SK-N-SH (cell line): ENCODE data around the gene CCDC6. TPM values are rescaled to one million over a fixed set of nuclear protein-coding genes. Genes with fewer than 3 reads are reported as not detected.

Source experiments
- CTCF ChIA-PET: fragments of 300-600, 350-600 bp; formaldehyde crosslinking; extraction: SDS; loops from one replicate; lab custom pipeline; 2021; lab: Yijun Ruan, JAX
- POLR2A ChIA-PET: fragments of 350-600 bp; sonication (Branson Sonifier 250); formaldehyde crosslinking; extraction: SDS; loops from one replicate; lab custom pipeline; 2020; ENCODE audit warnings: antibody characterized with exemption, inconsistent platforms; lab: Yijun Ruan, JAX
- DNase-seq: peaks from one replicate; pipeline ENCODE4 v3.0.0; 2012
- H2AFZ ChIP-seq: fragments of 200-600 bp; sonication (generic); 2 replicates; pipeline ENCODE4 v1.8.1; 2016; ENCODE audit warnings: antibody characterized with exemption, mild to moderate bottlenecking, low read depth
- H3F3A ChIP-seq: fragments of 200-600 bp; sonication (generic); replicated peaks from 2 replicates; pipeline ENCODE3; 2016; ENCODE audit warnings: antibody characterized with exemption, mild to moderate bottlenecking; ENCODE audit not compliant: insufficient read depth
- H3K27ac ChIP-seq, 2 experiments: fragments of 200-500 bp in 1 of 2; fragments of 200-600 bp in 1 of 2; sonication (Bioruptor generic) in 1 of 2; sonication (generic), shearing (Covaris generic) in 1 of 2; 2 replicates each; pipeline versions ENCODE4 v1.5.1 to v1.6.1; 2014 to 2016; ENCODE audit warnings: low read depth in 2 of 2, inconsistent platforms in 1 of 2, low read length in 1 of 2, mild to moderate bottlenecking in 1 of 2, mixed read lengths in 1 of 2
- H3K27me3 ChIP-seq: fragments of 200-600 bp; sonication (generic), shearing (Covaris generic); 2 replicates; pipeline ENCODE4 v1.6.1; 2016; ENCODE audit warnings: mixed run types; ENCODE audit not compliant: insufficient read depth
- H3K36me3 ChIP-seq, 2 experiments: fragments of 200-500 bp in 1 of 2; fragments of 200-600 bp in 1 of 2; sonication (Bioruptor generic) in 1 of 2; sonication (generic) in 1 of 2; replicated peaks in 1 of 2; 2 replicates each; pipeline versions ENCODE3 to v1.5.1; 2014 to 2016; ENCODE audit warnings: low read length in 1 of 2, mild to moderate bottlenecking in 1 of 2; ENCODE audit not compliant: insufficient read depth in 2 of 2, control insufficient read depth in 1 of 2
- H3K4me1 ChIP-seq, 2 experiments: fragments of 200-500 bp in 1 of 2; fragments of 200-600 bp in 1 of 2; sonication (Bioruptor generic) in 1 of 2; sonication (generic), shearing (Covaris generic) in 1 of 2; 2 replicates each; pipeline versions ENCODE4 v1.5.1 to v1.6.1; 2014 to 2016; ENCODE audit warnings: low read depth in 1 of 2, low read length in 1 of 2, mixed run types in 1 of 2; ENCODE audit not compliant: insufficient read depth in 2 of 2, control insufficient read depth in 1 of 2
- H3K4me2 ChIP-seq: fragments of 200-600 bp; sonication (generic), shearing (Covaris generic); 2 replicates; pipeline ENCODE4 v1.6.1; 2017; ENCODE audit warnings: mixed run types
- H3K4me3 ChIP-seq, 2 experiments: fragments of 200-500 bp in 1 of 2; fragments of 200-600 bp in 1 of 2; sonication (Bioruptor generic) in 1 of 2; sonication (generic), shearing (Covaris generic) in 1 of 2; 2 replicates each; pipeline versions ENCODE4 v1.5.1 to v1.8.1; 2014 to 2016; ENCODE audit warnings: low read depth in 2 of 2, inconsistent platforms in 1 of 2, low read length in 1 of 2, mild to moderate bottlenecking in 1 of 2, mixed read lengths in 1 of 2, moderate library complexity in 1 of 2
- H3K79me2 ChIP-seq: fragments of 200-600 bp; sonication (generic); 2 replicates; pipeline ENCODE4 v1.8.1; 2017; ENCODE audit warnings: mild to moderate bottlenecking; ENCODE audit not compliant: insufficient read depth
- H3K9ac ChIP-seq: fragments of 200-600 bp; sonication (generic); 2 replicates; pipeline ENCODE4 v1.6.1; 2017; ENCODE audit warnings: mixed run types
- H3K9me2 ChIP-seq: fragments of 200-600 bp; sonication (generic); 2 replicates; pipeline ENCODE4 v1.6.1; 2017; ENCODE audit warnings: mixed run types
- H3K9me3 ChIP-seq: fragments of 200-600 bp; sonication (generic); 2 replicates; pipeline ENCODE4 v1.6.1; 2017; ENCODE audit warnings: mixed run types, mild to moderate bottlenecking, moderate library complexity
- H4K20me1 ChIP-seq: fragments of 200-600 bp; sonication (generic); 2 replicates; pipeline ENCODE4 v1.6.1; 2017; ENCODE audit warnings: mild to moderate bottlenecking, mixed run types; ENCODE audit not compliant: insufficient read depth
- FOSL2 ChIP-seq: IDR thresholded peaks from 2 replicates; pipeline ENCODE4 v1.4.0; 2012; ENCODE audit warnings: low read depth, mild to moderate bottlenecking, moderate library complexity, borderline replicate concordance
- GABPA ChIP-seq: IDR thresholded peaks from 2 replicates; pipeline ENCODE4 v1.4.0; 2012; ENCODE audit warnings: low read depth, mild to moderate bottlenecking
- MXI1 ChIP-seq: IDR thresholded peaks from 2 replicates; pipeline ENCODE4 v1.6.1; 2012; ENCODE audit warnings: mild to moderate bottlenecking, low read depth, low read length, improper control_type of control experiment
- NRF1 ChIP-seq: IDR thresholded peaks from 2 replicates; pipeline ENCODE4 v1.6.1; 2012; ENCODE audit warnings: low read depth, mild to moderate bottlenecking, low read length
- POLR2AphosphoS5 ChIP-seq: IDR thresholded peaks from 2 replicates; pipeline ENCODE4 v1.6.1; 2012; ENCODE audit warnings: low read depth, low read length
- RCOR1 ChIP-seq: fragments of 150-350 bp; IDR thresholded peaks from 2 replicates; pipeline ENCODE4 v1.6.1; 2017; ENCODE audit warnings: antibody characterized with exemption, low read length
- REST ChIP-seq: IDR thresholded peaks from 2 replicates; pipeline ENCODE4 v1.6.1; 2012; ENCODE audit warnings: mild to moderate bottlenecking, low read depth, low read length, moderate library complexity
- RXRA ChIP-seq: IDR thresholded peaks from 2 replicates; pipeline ENCODE4 v1.4.0; 2012; ENCODE audit warnings: low read depth, mild to moderate bottlenecking, borderline replicate concordance
- TAF1 ChIP-seq: IDR thresholded peaks from 2 replicates; pipeline ENCODE4 v1.6.1; 2012; ENCODE audit warnings: low read depth, mild to moderate bottlenecking, low read length, moderate library complexity, borderline replicate concordance
- TEAD4 ChIP-seq: IDR thresholded peaks from 2 replicates; pipeline ENCODE4 v1.4.0; 2012; ENCODE audit warnings: mild to moderate bottlenecking, borderline replicate concordance; ENCODE audit not compliant: insufficient read depth
- USF1 ChIP-seq: IDR thresholded peaks from 2 replicates; pipeline ENCODE4 v1.4.0; 2012; ENCODE audit warnings: low read depth, borderline replicate concordance
- USF2 ChIP-seq: fragments of 150-350 bp; IDR thresholded peaks from 2 replicates; pipeline ENCODE4 v1.6.1; 2017; ENCODE audit warnings: antibody characterized with exemption, low read length, low read depth, borderline replicate concordance
- WGBS: methylation state at CpG from one replicate; pipeline ENCODE4 v1.1.6; 2017; ENCODE audit warnings: low lambda C conversion rate; 5-methylcytosine and 5-hydroxymethylcytosine counted together
- polyA plus RNA-seq, 3 experiments: library from polyadenylated mRNA; depleted of rRNA; stranded (reverse); fragments of >200 nt; gene quantifications; 2 replicates each; pipeline ENCODE4 v1.2.3, GENCODE V29; 2012

CCDC6 gene
- polyA plus RNA-seq, 1 of the 3 experiments (the other 2 are of a cell fraction) = 10.8 TPM

GRCh38 chr10:59868696-59869593 is 37.4 kb downstream of the CCDC6 start:
- POLR2A ChIA-PET = no interaction called here
- peaks cover 0 to 6% of the 10 kb centered on the region in 2 experiments; a peak in 1 of 4 replicates for H3K4me1 ChIP-seq
- no peaks in the 10 kb centered on the region for H3K9me3 ChIP-seq
- H3K4me3 ChIP-seq = no peak overlapping the region
- no peak for DNase-seq
- 91% methylated on average over 6 of the region's 6 CpGs for WGBS
- CTCF ChIA-PET = interaction anchor here (6.3 kb wide), 1 partner anchor 37 kb away, joined by 22 read pairs; the partner anchor contains the start of gene CCDC6
- H2AFZ ChIP-seq = no peak overlapping the region
- H3K4me2 ChIP-seq = no peak overlapping the region
- no peaks in the 10 kb centered on the region for H3F3A ChIP-seq
- H3K27me3 ChIP-seq = no peaks in the 10 kb centered on the region
- H3K27ac ChIP-seq = no peak overlapping the region
- H3K9me2 ChIP-seq = no peaks in the 10 kb centered on the region
- no peaks in the 10 kb centered on the region for H3K36me3 ChIP-seq
- TF ChIP-seq REST (no peak), TAF1 (no peak), USF2 (no peak), POLR2AphosphoS5 (no peak), FOSL2 (no peak), RCOR1 (no peak), NRF1 (no peak), RXRA (no peak), USF1 (no peak)
- no peak overlapping the region for H3K9ac ChIP-seq
- peaks cover 35% of the 10 kb centered on the region for H4K20me1 ChIP-seq
- peaks cover 47% of the 10 kb centered on the region for H3K79me2 ChIP-seq

GRCh38 chr10:59867590-59867989 is 38.8 kb downstream of the CCDC6 start:
- Histone ChIP-seq H3K4me2 (no peak overlapping the region), H3K36me3 (no peaks in the 10 kb centered on the region), H4K20me1 (peaks cover 43% of the 10 kb centered on the region), H3K79me2 (peaks cover 43% of the 10 kb centered on the region), H3K9me2 (no peaks in the 10 kb centered on the region)
- CTCF ChIA-PET = interaction anchor here (0.7 to 6.3 kb wide), 2 partner anchors 38 to 355 kb away, joined by 3 to 22 read pairs; partner anchors contain the start of gene CCDC6
- POLR2A ChIA-PET = no interaction called here
- no peak for DNase-seq
- TF ChIP-seq GABPA (no peak), TEAD4 (no peak), MXI1 (no peak)
- TF ChIP-seq, all 33 proteins: peak for 0
- H3K4me1 ChIP-seq = no peaks in the 10 kb centered on the region; a peak in 1 of 4 replicates
- no peaks in the 10 kb centered on the region for H3K9me3 ChIP-seq
- H3K4me3 ChIP-seq = no peak overlapping the region
- no peaks in the 10 kb centered on the region for H3K27me3 ChIP-seq
- peaks cover 4% of the 10 kb centered on the region for H3F3A ChIP-seq
- H3K9ac ChIP-seq = no peak overlapping the region
- no peak overlapping the region for H3K27ac ChIP-seq
- no peak overlapping the region for H2AFZ ChIP-seq
- WGBS = 97% methylated on average over 7 of the region's 7 CpGs
